Measurements from ENCODE around the gene KDM2B. TPM values are rescaled to one million over a fixed set of nuclear protein-coding genes. Genes with fewer than 3 reads are reported as not detected.

KDM2B gene
- total RNA-seq, 1 donor from 2014 or later, result 23.8 TPM

DNA sequence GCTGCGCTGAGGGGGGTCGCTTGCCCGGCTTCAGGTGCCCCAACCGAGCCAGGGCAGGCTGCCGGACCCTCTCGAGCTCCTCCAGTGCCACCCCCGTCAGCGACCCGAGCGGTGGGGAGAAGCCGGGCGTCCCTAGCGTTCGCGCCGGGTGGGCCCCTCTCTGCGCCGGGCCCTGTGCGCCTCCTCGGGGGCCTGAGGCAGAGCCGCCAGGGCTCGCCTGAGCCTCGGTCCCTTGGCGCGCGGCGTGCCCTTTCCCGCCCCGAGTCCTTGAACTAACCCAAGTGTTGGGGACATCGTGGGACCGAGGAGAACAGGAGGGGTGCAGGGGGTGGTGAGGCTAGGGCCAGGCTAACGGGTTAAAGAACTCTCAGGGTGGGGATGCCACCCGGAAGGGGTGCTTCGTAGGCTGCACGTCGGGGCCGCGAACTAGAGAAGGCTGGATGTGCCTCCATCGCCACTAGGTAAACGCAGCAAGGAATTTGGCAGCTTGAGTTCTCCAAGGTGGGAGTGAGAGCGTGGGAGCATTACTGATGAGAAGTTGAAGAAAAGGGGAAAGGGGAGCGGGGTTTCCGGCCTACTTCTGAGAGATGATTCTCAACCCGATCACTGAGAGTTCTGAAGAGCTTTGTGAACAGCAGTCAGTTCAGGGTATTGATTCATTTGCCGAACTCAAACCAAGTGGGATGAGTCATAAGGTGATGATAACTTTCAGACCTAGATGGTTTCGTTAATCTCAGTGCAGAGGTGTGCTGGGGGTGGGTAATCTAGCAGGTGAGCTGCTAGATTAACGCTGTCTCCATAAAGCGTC lies 180.3 kb downstream of the KDM2B start:
- H3K4me3 ChIP-seq (ENCODE audit: low read depth, low read length), result peak overlapping the region; percentile 93
- TF ChIP-seq, protein P1, sequence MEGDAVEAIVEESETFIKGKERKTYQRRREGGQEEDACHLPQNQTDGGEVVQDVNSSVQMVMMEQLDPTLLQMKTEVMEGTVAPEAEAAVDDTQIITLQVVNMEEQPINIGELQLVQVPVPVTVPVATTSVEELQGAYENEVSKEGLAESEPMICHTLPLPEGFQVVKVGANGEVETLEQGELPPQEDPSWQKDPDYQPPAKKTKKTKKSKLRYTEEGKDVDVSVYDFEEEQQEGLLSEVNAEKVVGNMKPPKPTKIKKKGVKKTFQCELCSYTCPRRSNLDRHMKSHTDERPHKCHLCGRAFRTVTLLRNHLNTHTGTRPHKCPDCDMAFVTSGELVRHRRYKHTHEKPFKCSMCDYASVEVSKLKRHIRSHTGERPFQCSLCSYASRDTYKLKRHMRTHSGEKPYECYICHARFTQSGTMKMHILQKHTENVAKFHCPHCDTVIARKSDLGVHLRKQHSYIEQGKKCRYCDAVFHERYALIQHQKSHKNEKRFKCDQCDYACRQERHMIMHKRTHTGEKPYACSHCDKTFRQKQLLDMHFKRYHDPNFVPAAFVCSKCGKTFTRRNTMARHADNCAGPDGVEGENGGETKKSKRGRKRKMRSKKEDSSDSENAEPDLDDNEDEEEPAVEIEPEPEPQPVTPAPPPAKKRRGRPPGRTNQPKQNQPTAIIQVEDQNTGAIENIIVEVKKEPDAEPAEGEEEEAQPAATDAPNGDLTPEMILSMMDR (conservative IDR thresholded peaks at IDR 0.05; ENCODE audit: low read depth, low read length), result no peak
- DNase-seq (ENCODE audit: low read depth), result no peak

DNA sequence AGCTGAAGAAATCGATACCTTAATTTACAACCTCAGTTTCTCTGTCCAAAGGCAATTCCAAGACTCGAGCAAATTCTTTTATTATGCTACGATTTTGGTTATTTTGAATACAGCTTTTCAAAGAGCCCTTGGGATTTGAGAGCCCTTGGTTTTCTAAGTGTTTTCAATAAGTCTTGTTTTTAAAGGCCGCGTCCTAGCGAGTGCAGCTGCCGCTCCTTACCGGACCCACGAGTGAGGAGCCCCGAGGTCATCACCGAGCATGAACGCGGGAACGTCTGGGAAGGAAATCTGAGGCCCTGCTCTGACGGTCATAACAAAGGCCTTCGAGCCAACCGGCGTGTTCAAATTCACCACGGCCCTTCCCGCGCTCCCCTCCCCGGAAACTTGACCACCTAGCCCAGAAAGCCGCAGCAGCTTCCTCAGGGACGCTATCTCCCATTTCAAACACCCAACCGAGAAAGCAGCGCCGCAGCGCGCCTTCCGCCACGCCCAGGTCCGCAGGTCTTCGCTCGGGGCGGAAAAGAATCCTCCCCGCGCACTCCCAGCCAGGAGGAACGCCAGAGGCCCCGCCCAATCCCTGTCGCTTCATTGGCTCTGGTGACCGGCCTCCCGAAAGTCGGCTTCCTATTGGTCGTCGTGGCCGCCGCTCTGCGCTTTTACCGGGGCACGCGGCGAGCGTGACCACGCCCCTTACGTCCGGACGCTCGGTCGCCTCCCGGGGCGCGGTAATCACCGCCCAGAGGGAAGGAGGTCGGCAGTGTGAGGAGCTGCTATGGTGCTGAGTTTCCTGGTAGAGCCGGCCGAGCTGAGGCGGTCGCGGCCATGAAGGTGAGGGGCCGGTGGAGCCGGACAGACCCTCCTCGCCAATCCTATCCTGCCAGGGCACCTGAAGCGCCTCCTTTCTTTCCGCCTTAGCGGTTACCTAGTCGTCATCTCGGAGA lies 181.2 kb downstream of the KDM2B start, which contains the start of gene RNF34:
RNF34 (plus strand) TSS at position 728 of the 941 bp plus-strand sequence; CDS start at position 823, 95 bp downstream.
- peak within 1 kb of the TSS; percentile 93 for H3K4me3 ChIP-seq (ENCODE audit: low read depth, low read length)
- TF ChIP-seq, protein P1 (conservative IDR thresholded peaks at IDR 0.05; ENCODE audit: low read depth, low read length), result no peak
- DNase-seq (ENCODE audit: low read depth), result peak; percentile 68

DNA sequence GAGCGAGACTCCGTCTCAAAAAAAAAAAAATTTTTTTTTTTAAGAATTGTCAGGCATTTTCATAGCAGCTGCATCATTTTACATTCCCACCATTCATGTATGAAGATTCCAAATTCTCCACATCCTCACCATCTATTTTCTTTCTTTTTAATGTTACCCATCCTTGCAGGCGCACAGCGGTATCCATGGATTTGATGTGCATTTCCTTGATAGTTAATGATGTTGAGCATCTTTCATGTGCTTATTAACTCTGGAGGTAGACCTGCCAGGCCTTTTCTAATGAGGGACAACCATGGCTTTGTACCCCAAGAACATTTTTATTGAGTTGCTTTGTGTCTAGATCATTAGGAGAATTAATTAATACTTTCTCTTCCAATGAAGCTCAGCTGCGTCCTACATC lies 182.5 kb downstream of the KDM2B start:
- no peak for DNase-seq (ENCODE audit: low read depth)
- TF ChIP-seq, protein P1 (conservative IDR thresholded peaks at IDR 0.05; ENCODE audit: low read depth, low read length), result no peak
- H3K4me3 ChIP-seq (ENCODE audit: low read depth, low read length), result no peak overlapping the region

- H3K4me3 ChIP-seq (ENCODE audit: low read depth, low read length), result no peak overlapping the region
- no peak for DNase-seq (ENCODE audit: low read depth)
- TF ChIP-seq, protein P1 (conservative IDR thresholded peaks at IDR 0.05; ENCODE audit: low read depth, low read length), result no peak
Observed at GRCh38 chr12:121397521-121397920, 183.3 kb downstream of the KDM2B start.

DNA sequence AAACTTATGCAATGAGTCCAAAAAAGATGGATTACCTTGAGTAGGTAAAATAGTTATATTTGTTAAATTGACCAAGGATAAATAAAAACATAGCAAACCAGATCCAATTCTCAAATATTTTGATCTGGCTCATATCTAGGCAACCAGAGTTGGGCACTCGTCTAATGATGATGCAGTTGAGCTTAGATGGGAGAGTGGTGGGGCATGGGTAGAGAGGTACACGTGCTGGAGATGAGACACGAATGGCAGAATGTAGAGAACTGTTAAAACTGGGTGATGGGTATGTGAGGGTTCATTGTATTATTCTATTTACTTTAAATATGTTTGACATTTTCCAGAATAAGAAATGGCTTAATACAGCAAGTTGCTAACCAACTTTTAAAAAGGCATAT lies 188.5 kb downstream of the KDM2B start:
- TF ChIP-seq, protein P1 (conservative IDR thresholded peaks at IDR 0.05; ENCODE audit: low read depth, low read length), result no peak
- H3K4me3 ChIP-seq (ENCODE audit: low read depth, low read length), result no peak overlapping the region
- no peak for DNase-seq (ENCODE audit: low read depth)

DNA sequence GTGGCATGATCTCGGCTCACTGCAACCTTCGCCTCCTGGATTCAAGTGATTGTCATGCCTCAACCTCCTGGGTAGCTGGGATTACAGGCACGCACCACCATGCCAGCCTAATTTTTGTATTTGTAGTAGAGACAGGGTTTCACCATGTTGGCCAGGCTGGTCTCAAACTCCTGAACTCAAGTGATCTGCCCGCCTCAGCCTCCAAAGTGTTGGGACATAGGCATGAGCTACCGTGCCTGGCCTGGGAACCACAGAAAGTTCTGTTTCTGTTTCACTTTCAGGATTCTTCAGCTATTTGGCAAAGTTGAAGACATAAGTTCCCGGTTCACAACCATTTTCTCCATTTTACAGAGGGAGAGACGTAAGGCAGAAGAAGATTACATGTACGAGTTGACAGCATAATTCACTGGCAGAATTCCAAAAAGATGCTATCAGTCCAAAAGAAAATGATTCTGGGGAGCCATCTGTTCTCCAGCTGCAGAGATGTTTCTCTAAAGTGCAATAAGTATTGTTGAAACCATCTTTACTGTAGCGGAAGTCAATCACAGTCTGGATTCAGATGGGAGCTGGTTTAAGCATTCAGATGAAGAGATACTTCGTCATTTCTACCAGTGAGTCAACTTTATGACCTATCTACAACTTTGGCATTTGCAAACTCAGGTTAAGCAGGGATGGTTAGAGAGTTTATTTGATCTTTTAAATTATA lies 189.1 kb downstream of the KDM2B start:
- TF ChIP-seq, protein P1 (conservative IDR thresholded peaks at IDR 0.05; ENCODE audit: low read depth, low read length), result no peak
- no peak overlapping the region for H3K4me3 ChIP-seq (ENCODE audit: low read depth, low read length)
- DNase-seq (ENCODE audit: low read depth), result no peak
